Stomach (tissue), 9 donors: Measurements from ENCODE around the gene RETSAT. TPM values are rescaled to one million over a fixed set of nuclear protein-coding genes. Genes with fewer than 3 reads are reported as not detected.

Experiments used
- DNase-seq, 2 donors: peaks; one replicate each; pipeline versions ENCODE4 v3.0.0 to v3.0.0-alpha.2; 2013 to 2019
- H3K27ac ChIP-seq, 5 donors: fragments of 200-600 bp in 4 of 5; sonication (generic) in 4 of 5; one replicate each; pipeline ENCODE4 v1.5.1; 2013 to 2019; ENCODE audit warnings: mild to moderate bottlenecking in 1 of 5, moderate library complexity in 1 of 5
- H3K27me3 ChIP-seq, 3 donors: fragments of 200-600 bp; sonication (generic); one replicate each; pipeline ENCODE4 v1.5.1; 2017 to 2019; ENCODE audit warnings: mixed run types in 1 of 3
- H3K36me3 ChIP-seq, 4 donors: fragments of 200-600 bp; sonication (generic); 1 replicate in 3 of 4; 2 replicates in 1 of 4; pipeline ENCODE4 v1.5.1; 2016 to 2019
- H3K4me1 ChIP-seq, 4 donors: fragments of 200-600 bp; sonication (generic); one replicate each; pipeline ENCODE4 v1.5.1; 2016 to 2019
- H3K4me3 ChIP-seq, 4 donors: fragments of 200-600 bp; sonication (generic) in 3 of 4; one replicate each; pipeline ENCODE4 v1.5.1; 2016 to 2019; ENCODE audit warnings: mild to moderate bottlenecking in 1 of 4
- H3K9me3 ChIP-seq, 4 donors: fragments of 200-600 bp; sonication (generic); one replicate each; pipeline ENCODE4 v1.5.1; 2016 to 2019
- EP300 ChIP-seq: sonication (generic); formaldehyde crosslinking; IDR thresholded peaks from one replicate; pipeline ENCODE4 v1.6.1; 2017; ENCODE audit warnings: antibody characterized with exemption
- POLR2A ChIP-seq, 4 donors: fragments of 450-650 bp; IDR thresholded peaks; one replicate each; pipeline ENCODE4 v1.6.1; 2016; ENCODE audit warnings: antibody characterized with exemption in 4 of 4, control low read depth in 2 of 4, mild to moderate bottlenecking in 1 of 4, moderate library complexity in 1 of 4
- POLR2AphosphoS5 ChIP-seq, 3 donors: sonication (generic); formaldehyde crosslinking; IDR thresholded peaks; one replicate each; pipeline ENCODE4 v1.6.1; 2016; ENCODE audit warnings: antibody characterized with exemption in 3 of 3
- WGBS, 5 donors: extraction: QIAGEN DNeasy Blood & Tissue Kit in 3 of 5; methylation state at CpG; one replicate each; pipeline versions ENCODE4 v1.1.5 to v1.1.7; 2013 to 2018; 5-methylcytosine and 5-hydroxymethylcytosine counted together
- intact Hi-C: fragments of 100-400 bp; cut with DNase I; formaldehyde crosslinking; loops from one replicate; pipeline ENCODE4 v1.15.1; 2023; ENCODE audit warnings: low total_unique reads
- polyA plus RNA-seq, 3 donors: library from polyadenylated mRNA; stranded (reverse); fragments of 200-250 nt; gene quantifications; one replicate each; pipeline ENCODE4 v1.2.3, GENCODE V29; 2013
- total RNA-seq, 5 donors: library from RNA; depleted of rRNA; stranded (reverse); fragments of >200 nt; gene quantifications; one replicate each; pipeline versions ENCODE4 v1.1.0 to v1.2.3, GENCODE V29; 2014 to 2016
- TF ChIP-seq, protein P1 (sequence below), 7 experiments: fragments of 450-650 bp in 4 of 7; fragments of 200-600 bp in 3 of 7; sonication (generic) in 3 of 7; IDR thresholded peaks; one replicate each; pipeline ENCODE4 v1.5.1; 2016 to 2019; ENCODE audit warnings: antibody characterized with exemption in 7 of 7, control low read depth in 2 of 7, mild to moderate bottlenecking in 1 of 7
- donor health status: healthy with polysubstance abuse.
- donor health status: Bipolar disorder and iron deficiency.
- donor health status: healthy.

Gene RETSAT
- total and polyA plus RNA-seq, 8 donors = 11.5 to 90.1 (median 46.7) TPM

- WGBS, 5 donors = 72 to 84% (median 82%) methylated on average over 7 of the region's 7 CpGs
- no peak for DNase-seq
- H3K27me3 ChIP-seq = no peaks in the 10 kb centered on the region
- H3K4me1 ChIP-seq = peaks cover 17 to 40% (median 27%) of the 10 kb centered on the region in 4 donors
- H3K36me3 ChIP-seq = peaks cover 8 to 49% (median 43%) of the 10 kb centered on the region in 4 donors
- H3K4me3 ChIP-seq = no peak overlapping the region
- no peaks in the 10 kb centered on the region for H3K9me3 ChIP-seq
- TF ChIP-seq POLR2A (IDR thresholded peaks at IDR 0.05) = no peak
- TF ChIP-seq, protein P1, sequence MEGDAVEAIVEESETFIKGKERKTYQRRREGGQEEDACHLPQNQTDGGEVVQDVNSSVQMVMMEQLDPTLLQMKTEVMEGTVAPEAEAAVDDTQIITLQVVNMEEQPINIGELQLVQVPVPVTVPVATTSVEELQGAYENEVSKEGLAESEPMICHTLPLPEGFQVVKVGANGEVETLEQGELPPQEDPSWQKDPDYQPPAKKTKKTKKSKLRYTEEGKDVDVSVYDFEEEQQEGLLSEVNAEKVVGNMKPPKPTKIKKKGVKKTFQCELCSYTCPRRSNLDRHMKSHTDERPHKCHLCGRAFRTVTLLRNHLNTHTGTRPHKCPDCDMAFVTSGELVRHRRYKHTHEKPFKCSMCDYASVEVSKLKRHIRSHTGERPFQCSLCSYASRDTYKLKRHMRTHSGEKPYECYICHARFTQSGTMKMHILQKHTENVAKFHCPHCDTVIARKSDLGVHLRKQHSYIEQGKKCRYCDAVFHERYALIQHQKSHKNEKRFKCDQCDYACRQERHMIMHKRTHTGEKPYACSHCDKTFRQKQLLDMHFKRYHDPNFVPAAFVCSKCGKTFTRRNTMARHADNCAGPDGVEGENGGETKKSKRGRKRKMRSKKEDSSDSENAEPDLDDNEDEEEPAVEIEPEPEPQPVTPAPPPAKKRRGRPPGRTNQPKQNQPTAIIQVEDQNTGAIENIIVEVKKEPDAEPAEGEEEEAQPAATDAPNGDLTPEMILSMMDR (IDR thresholded peaks at IDR 0.05) = no peak
- no peak for TF ChIP-seq POLR2AphosphoS5 (IDR thresholded peaks at IDR 0.05)
- TF ChIP-seq EP300 = no peak
- intact Hi-C loops = no loop called here
- H3K27ac ChIP-seq = no peak overlapping the region
Measured at GRCh38 chr2:85312404-85312803, 41.9 kb downstream of the RETSAT start.

- TF ChIP-seq POLR2A (IDR thresholded peaks at IDR 0.05) = no peak
- TF ChIP-seq EP300 = no peak
- TF ChIP-seq, protein P1 (IDR thresholded peaks at IDR 0.05) = no peak
- intact Hi-C loops = no loop called here
- Histone ChIP-seq H3K27ac (peak overlapping the region in 2 of 5 donors; percentile 65 to 69), H3K36me3 (peaks cover 0 to 49% (median 42%) of the 10 kb centered on the region in 4 donors), H3K9me3 (no peaks in the 10 kb centered on the region), H3K4me3 (no peak overlapping the region), H3K4me1 (peaks cover 17 to 52% (median 33%) of the 10 kb centered on the region in 4 donors), H3K27me3 (no peaks in the 10 kb centered on the region)
- whole genome bisulfite sequencing, 5 donors = 63 to 76% (median 67%) methylated on average over 3 of the region's 3 CpGs
- no peak for DNase-seq
Measured at GRCh38 chr2:85310330-85310729, 44.0 kb downstream of the RETSAT start.

GRCh38 chr2:85309699-85310321 lies 44.5 kb downstream of the RETSAT start:
- no peak overlapping the region for H3K4me3 ChIP-seq
- peak overlapping the region in 4 of 5 donors; percentile 33 to 69 (median 58) for H3K27ac ChIP-seq
- H3K27me3 ChIP-seq = no peaks in the 10 kb centered on the region
- peaks cover 17 to 51% (median 33%) of the 10 kb centered on the region in 4 donors for H3K4me1 ChIP-seq
- DNase-seq = no peak
- WGBS, 5 donors = 59 to 69% (median 67%) methylated on average over 19 of the region's 19 CpGs
- TF ChIP-seq POLR2AphosphoS5 (IDR thresholded peaks at IDR 0.05) (no peak), POLR2A (IDR thresholded peaks at IDR 0.05) (no peak), EP300 (no peak)
- intact Hi-C loops = no loop called here
- no peaks in the 10 kb centered on the region for H3K9me3 ChIP-seq
- H3K36me3 ChIP-seq = peaks cover 0 to 49% (median 41%) of the 10 kb centered on the region in 4 donors

DNA sequence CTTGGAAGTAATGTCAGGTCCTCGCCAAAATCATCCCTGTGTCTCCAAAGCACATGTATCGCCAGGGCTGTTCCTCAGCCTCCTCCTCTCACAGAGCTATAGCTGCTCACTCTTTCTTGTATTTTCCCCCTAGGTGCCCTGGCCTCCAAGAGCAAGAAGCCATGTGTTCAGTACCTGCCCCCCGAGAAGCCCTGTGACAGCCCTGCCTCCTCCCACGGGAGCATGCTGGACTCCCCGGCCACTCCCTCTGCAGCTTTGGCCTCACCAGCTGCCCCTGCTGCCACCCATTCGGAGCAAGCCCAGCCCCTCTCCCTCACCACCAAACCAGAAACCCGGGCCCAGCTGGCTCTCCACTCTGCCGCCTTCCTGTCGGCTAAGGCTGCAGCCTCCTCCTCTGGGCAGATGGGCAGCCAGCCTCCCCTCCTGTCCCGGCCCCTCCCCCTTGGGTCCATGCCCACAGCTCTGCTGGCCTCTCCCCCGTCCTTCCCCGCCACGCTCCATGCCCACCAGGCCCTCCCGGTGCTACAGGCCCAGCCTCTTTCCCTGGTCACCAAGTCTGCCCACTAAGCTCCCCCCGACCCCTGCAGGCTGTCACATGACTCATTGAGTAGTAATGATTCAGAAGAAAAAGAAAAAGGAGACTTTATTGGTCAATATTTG lies 45.3 kb downstream of the RETSAT start:
- peak; percentile 55 to 80 for DNase-seq
- 20 to 35% (median 27%) methylated on average over 15 of the region's 15 CpGs for WGBS, 5 donors
- Histone ChIP-seq H3K27me3 (no peaks in the 10 kb centered on the region), H3K9me3 (no peaks in the 10 kb centered on the region), H3K4me1 (peaks cover 17 to 44% (median 31%) of the 10 kb centered on the region in 4 donors), H3K4me3 (no peak overlapping the region), H3K27ac (peak overlapping the region in 3 of 5 donors; percentile 51 to 69 (median 65)), H3K36me3 (peaks cover 0 to 49% (median 37%) of the 10 kb centered on the region in 4 donors)
- intact Hi-C loops = no loop called here
- TF ChIP-seq POLR2AphosphoS5 (IDR thresholded peaks at IDR 0.05) (no peak), EP300 (no peak)

- H3K4me1 ChIP-seq = peaks cover 17 to 44% (median 29%) of the 10 kb centered on the region in 4 donors
- H3K9me3 ChIP-seq = no peaks in the 10 kb centered on the region
- H3K27ac ChIP-seq = peak overlapping the region in 1 of 5 donors; percentile 65
- no peak for TF ChIP-seq EP300
- TF ChIP-seq POLR2A (IDR thresholded peaks at IDR 0.05) = no peak
- TF ChIP-seq, protein P1 (IDR thresholded peaks at IDR 0.05) = no peak
- TF ChIP-seq POLR2AphosphoS5 (IDR thresholded peaks at IDR 0.05) = no peak
- no peak for DNase-seq
- peaks cover 0 to 49% (median 36%) of the 10 kb centered on the region in 4 donors for H3K36me3 ChIP-seq
- WGBS, 5 donors = 78 to 90% (median 85%) methylated on average over 6 of the region's 6 CpGs
- H3K4me3 ChIP-seq = no peak overlapping the region
- no peaks in the 10 kb centered on the region for H3K27me3 ChIP-seq
- intact Hi-C loops = no loop called here
Measured at GRCh38 chr2:85308201-85308600, 46.1 kb downstream of the RETSAT start.
